Measurements from ENCODE around the gene SLX4IP. TPM values are rescaled to one million over a fixed set of nuclear protein-coding genes. Genes with fewer than 3 reads are reported as not detected.

SLX4IP gene
- polyA plus RNA-seq, 2 of the 4 experiments (the other 2 are of a cell fraction): 3.4 to 7.5 TPM

GRCh38 chr20:10536531-10536930, 101.4 kb downstream of the SLX4IP start:
- Histone ChIP-seq H3K4me2 (peak overlapping the region; percentile 63), H3K4me1 (peaks cover 54% of the 10 kb centered on the region), H3K4me3 (no peak overlapping the region), H3K27ac (peak overlapping the region; percentile 59 to 92), H3K9me3 (no peaks in the 10 kb centered on the region)
- ChIA-PET POLR2A (interaction anchor here (1.8 kb wide), 1 partner anchor 102 kb away, joined by 13 read pairs; the partner anchor contains the start of genes MKKS and SLX4IP), CTCF (interaction anchor here (0.6 to 2.9 kb wide), 23 partner anchors 8 to 959 kb away, joined by 3 to 15 read pairs (median 4); partner anchors contain the start of genes MKKS and SLX4IP)
- 10% methylated on average over 4 of the region's 4 CpGs for WGBS (ENCODE audit: missing lambda C conversion rate)
- TF ChIP-seq SMC3 (IDR thresholded peaks at IDR 0.05) (peak; percentile 80), RAD21 (conservative IDR thresholded peaks at IDR 0.05 in 1 of 2, IDR thresholded peaks at IDR 0.05 in 1 of 2) (peak; percentile 76 to 83), FOXS1 (CRISPR knock-in tag; IDR thresholded peaks at IDR 0.05) (no peak), CTCF (IDR thresholded peaks at IDR 0.05) (peak; percentile 68)
- peak; percentile 43 for FAIRE-seq
- DNase-seq (ENCODE audit: low read depth in 1 of 2, low spot score in 1 of 2): peak in 1 of 2 experiments; percentile 52
- peak in 1 of 2 experiments; percentile 37; a peak in 2 of 6 replicates for ATAC-seq

GRCh38 chr20:10537850-10538480, 102.9 kb downstream of the SLX4IP start:
- ATAC-seq (no peak), FAIRE-seq (no peak), DNase-seq (ENCODE audit: low read depth in 1 of 2, low spot score in 1 of 2) (no peak)
- Histone ChIP-seq H3K4me1 (peaks cover 68% of the 10 kb centered on the region), H3K4me3 (no peak overlapping the region), H3K27ac (peak overlapping the region; percentile 84 to 92), H3K4me2 (peak overlapping the region; percentile 63), H3K9me3 (no peaks in the 10 kb centered on the region)
- TF ChIP-seq HES2 (IDR thresholded peaks at IDR 0.05) (no peak), RNF2 (IDR thresholded peaks at IDR 0.05; ENCODE audit: borderline replicate concordance, low read depth) (no peak), NFE2L2 (conservative IDR thresholded peaks at IDR 0.05; ENCODE audit: low read length) (no peak), FOSL2 (IDR thresholded peaks at IDR 0.05) (no peak), FOSL2 (CRISPR knock-in tag; IDR thresholded peaks at IDR 0.05) (peak; percentile 38; the same call in 1 of the 2 replicates), JUNB (IDR thresholded peaks at IDR 0.05) (0 out of 2 replicates have a peak, but pooled peaks have one; percentile 25), BCL3 (IDR thresholded peaks at IDR 0.05) (no peak)
- POLR2A ChIA-PET: interaction anchor here (0.7 kb wide), 1 partner anchor 119 kb away, joined by 3 read pairs; no protein-coding TSS in a partner anchor
- CTCF ChIA-PET: interaction anchor here (1.4 to 2.8 kb wide), 4 partner anchors 14 to 559 kb away, joined by 5 to 15 read pairs (median 6); no protein-coding TSS in a partner anchor
- WGBS (ENCODE audit: missing lambda C conversion rate): 70% methylated on average over 2 of the region's 2 CpGs

GRCh38 chr20:10538768-10539167, 103.7 kb downstream of the SLX4IP start:
- no peak for TF ChIP-seq HES2 (IDR thresholded peaks at IDR 0.05)
- WGBS (ENCODE audit: missing lambda C conversion rate): 59% methylated on average over 1 of the region's 1 CpG
- ChIA-PET POLR2A (no interaction called here), CTCF (interaction anchor here (0.7 to 2.8 kb wide), 4 partner anchors 14 to 922 kb away, joined by 3 to 15 read pairs (median 4); no protein-coding TSS in a partner anchor)
- no peak overlapping the region for H3K4me3 ChIP-seq
- peak; percentile 23 for FAIRE-seq
- peaks cover 70% of the 10 kb centered on the region for H3K4me1 ChIP-seq
- no peaks in the 10 kb centered on the region for H3K9me3 ChIP-seq
- ATAC-seq: no peak
- peak overlapping the region; percentile 84 to 92 for H3K27ac ChIP-seq
- no peak overlapping the region; the same call in 2 of the 3 replicates for H3K4me2 ChIP-seq
- no peak for DNase-seq (ENCODE audit: low read depth in 1 of 2, low spot score in 1 of 2)

GRCh38 chr20:10539818-10540553, 104.9 kb downstream of the SLX4IP start:
- ATAC-seq (peak; percentile 55), FAIRE-seq (peak; percentile 7), DNase-seq (ENCODE audit: low read depth in 1 of 2, low spot score in 1 of 2) (peak in 1 of 2 experiments; percentile 23)
- CTCF ChIA-PET: interaction anchor here (0.5 to 1.5 kb wide), 9 partner anchors 13 to 1122 kb away, joined by 3 to 5 read pairs (median 3); no protein-coding TSS in a partner anchor
- POLR2A ChIA-PET: no interaction called here
- H3K4me1 ChIP-seq: peaks cover 74% of the 10 kb centered on the region
- no peaks in the 10 kb centered on the region for H3K9me3 ChIP-seq
- H3K4me2 ChIP-seq: peak overlapping the region; percentile 90
- H3K4me3 ChIP-seq: peak overlapping the region; percentile 19; the same call in 1 of the 3 replicates
- H3K27ac ChIP-seq: peak overlapping the region; percentile 84 to 92
- 72% methylated on average over 7 of the region's 7 CpGs for WGBS (ENCODE audit: missing lambda C conversion rate)
- no peak for TF ChIP-seq SREBF2 (IDR thresholded peaks at IDR 0.05)
- no peak for TF ChIP-seq MAX (IDR thresholded peaks at IDR 0.05)
- TF ChIP-seq ZFP36 (IDR thresholded peaks at IDR 0.05; ENCODE audit: borderline replicate concordance, partially characterized antibody): no peak
- TF ChIP-seq MYC (IDR thresholded peaks at IDR 0.05; ENCODE audit: borderline replicate concordance, low read length): no peak
- TF ChIP-seq RCOR1 (IDR thresholded peaks at IDR 0.05; ENCODE audit: low read depth, low read length): no peak
- TF ChIP-seq CBX2 (IDR thresholded peaks at IDR 0.05; ENCODE audit: borderline replicate concordance, low read depth): no peak
- no peak for TF ChIP-seq HDAC2 (IDR thresholded peaks at IDR 0.05)
- no peak for TF ChIP-seq KDM1A (IDR thresholded peaks at IDR 0.05; ENCODE audit: low read depth)
